IMR-90 (cell line): ENCODE data around the gene DMXL2. TPM values are rescaled to one million over a fixed set of nuclear protein-coding genes. Genes with fewer than 3 reads are reported as not detected.
A peak's percentile ranks its signal among the peaks of the same experiment; 100 is the strongest.

Source experiments
- ATAC-seq: fragments of 200-7000 bp; cut with Tn5 transposase; 2 replicates; pipeline ENCODE4 v1.9.1; 2020; ENCODE audit warnings: low read depth, mild to moderate bottlenecking, moderate library complexity
- BruUV-seq: library from RNA; stranded (reverse); fragments of 400-500 nt; replicated peaks from 2 replicates; lab custom pipeline; 2021; lab: Mats Ljungman, UMichigan
- CTCF ChIA-PET: fragments of 300-600 bp; formaldehyde crosslinking; extraction: SDS; loops from one replicate; lab custom pipeline; 2021; ENCODE audit warnings: antibody characterized with exemption; lab: Yijun Ruan, JAX
- POLR2A ChIA-PET: fragments of 300-600 bp; sonication (Branson Sonifier 250); formaldehyde crosslinking; loops from one replicate; lab custom pipeline; 2022; ENCODE audit warnings: antibody characterized with exemption; ENCODE audit not compliant: unreplicated experiment; lab: Charles Lee
- DNase-seq: peaks from one replicate; pipeline ENCODE4 v3.0.0; 2013
- H2AFZ ChIP-seq: replicated peaks from 2 replicates; pipeline ENCODE3; 2013; ENCODE audit warnings: low read length, mild to moderate bottlenecking; ENCODE audit not compliant: poor library complexity
- H2AK5ac ChIP-seq: 2 replicates; pipeline ENCODE4 v1.6.1; 2013; ENCODE audit warnings: low read depth, low read length, inconsistent platforms
- H2AK9ac ChIP-seq: replicated peaks from 2 replicates; pipeline ENCODE3; 2013; ENCODE audit warnings: mild to moderate bottlenecking, low read depth, low read length, moderate library complexity; ENCODE audit not compliant: poor library complexity
- H2BK120ac ChIP-seq: 2 replicates; pipeline ENCODE4 v1.6.1; 2013; ENCODE audit warnings: low read depth, low read length, inconsistent platforms
- H2BK15ac ChIP-seq: 3 replicates; pipeline ENCODE4 v1.6.1; 2013; ENCODE audit warnings: low read depth, low read length, inconsistent platforms
- H2BK20ac ChIP-seq: 2 replicates; pipeline ENCODE4 v1.6.1; 2013; ENCODE audit warnings: low read depth, mild to moderate bottlenecking, inconsistent platforms, low read length, moderate library complexity
- H2BK5ac ChIP-seq: 2 replicates; pipeline ENCODE4 v1.6.1; 2013; ENCODE audit warnings: mild to moderate bottlenecking, low read depth, low read length, inconsistent platforms; ENCODE audit not compliant: poor library complexity, severe bottlenecking
- H3K14ac ChIP-seq: replicated peaks from 2 replicates; pipeline ENCODE4 v1.6.1; 2013; ENCODE audit warnings: low read depth, low read length, inconsistent platforms
- H3K18ac ChIP-seq: 2 replicates; pipeline ENCODE4 v1.6.1; 2013; ENCODE audit warnings: low read depth, low read length, control low read depth
- H3K23ac ChIP-seq: 2 replicates; pipeline ENCODE4 v1.6.1; 2013; ENCODE audit warnings: low read depth, low read length, inconsistent platforms
- H3K27ac ChIP-seq: 2 replicates; pipeline ENCODE4 v1.5.1; 2013; ENCODE audit warnings: mild to moderate bottlenecking, control low read depth, low read length; ENCODE audit not compliant: insufficient read depth
- H3K27me3 ChIP-seq: 2 replicates; pipeline ENCODE4 v1.6.1; 2013; ENCODE audit warnings: low read length; ENCODE audit not compliant: control insufficient read depth, insufficient read depth
- H3K36me3 ChIP-seq: 2 replicates; pipeline ENCODE4 v1.6.1; 2013; ENCODE audit warnings: low read length, mixed read lengths; ENCODE audit not compliant: control insufficient read depth, insufficient read depth
- H3K4ac ChIP-seq: 2 replicates; pipeline ENCODE4 v1.6.1; 2013; ENCODE audit warnings: low read depth, low read length, inconsistent platforms
- H3K4me1 ChIP-seq: 2 replicates; pipeline ENCODE4 v1.6.1; 2013; ENCODE audit warnings: low read length, mixed read lengths; ENCODE audit not compliant: control insufficient read depth, insufficient read depth
- H3K4me2 ChIP-seq: 2 replicates; pipeline ENCODE4 v1.6.1; 2013; ENCODE audit warnings: low read depth, mild to moderate bottlenecking, control low read depth, low read length, moderate library complexity
- H3K4me3 ChIP-seq: 2 replicates; pipeline ENCODE4 v1.5.1; 2013; ENCODE audit warnings: low read depth, mild to moderate bottlenecking, control low read depth, low read length, moderate library complexity; ENCODE audit not compliant: insufficient read depth
- H3K56ac ChIP-seq: 2 replicates; pipeline ENCODE4 v1.6.1; 2013; ENCODE audit warnings: low read length, inconsistent platforms; ENCODE audit not compliant: insufficient read depth; ENCODE audit errors: extremely low read depth
- H3K79me1 ChIP-seq, 2 experiments: 2 replicates each; pipeline ENCODE4 v1.6.1; 2013; ENCODE audit warnings: low read length in 2 of 2, inconsistent platforms in 1 of 2, low read depth in 1 of 2
- H3K9ac ChIP-seq: 2 replicates; pipeline ENCODE4 v1.6.1; 2013; ENCODE audit warnings: low read depth, low read length, control low read depth
- H3K9me1 ChIP-seq: 2 replicates; pipeline ENCODE4 v1.6.1; 2013; ENCODE audit warnings: low read length, inconsistent platforms; ENCODE audit not compliant: insufficient read depth
- H3K9me3 ChIP-seq: 2 replicates; pipeline ENCODE4 v1.6.1; 2013; ENCODE audit warnings: low read length; ENCODE audit not compliant: control insufficient read depth, insufficient read depth
- H4K20me1 ChIP-seq: 2 replicates; pipeline ENCODE4 v1.6.1; 2013; ENCODE audit warnings: low read length, inconsistent platforms; ENCODE audit not compliant: insufficient read depth
- H4K5ac ChIP-seq: 2 replicates; pipeline ENCODE4 v1.6.1; 2013; ENCODE audit warnings: mild to moderate bottlenecking, low read depth, low read length, control low read depth
- H4K8ac ChIP-seq, 2 experiments: 2 replicates each; pipeline ENCODE4 v1.6.1; 2013; ENCODE audit warnings: low read depth in 2 of 2, low read length in 2 of 2, control low read depth in 1 of 2, inconsistent platforms in 1 of 2
- H4K91ac ChIP-seq: 2 replicates; pipeline ENCODE4 v1.6.1; 2013; ENCODE audit warnings: low read depth, low read length, inconsistent platforms; ENCODE audit not compliant: insufficient read depth
- CHD1 ChIP-seq: IDR thresholded peaks from 2 replicates; pipeline ENCODE4 v1.6.1; 2012; ENCODE audit warnings: low read depth, low read length, improper control_type of control experiment
- CTCF ChIP-seq: conservative IDR thresholded peaks from 2 replicates; pipeline ENCODE4 v1.5.1; 2012; ENCODE audit warnings: mild to moderate bottlenecking, low read depth, low read length, improper control_type of control experiment
- MAZ ChIP-seq: IDR thresholded peaks from 2 replicates; pipeline ENCODE4 v1.6.1; 2012; ENCODE audit warnings: low read depth, mild to moderate bottlenecking, low read length, improper control_type of control experiment, moderate library complexity, borderline replicate concordance
- MXI1 ChIP-seq: IDR thresholded peaks from 2 replicates; pipeline ENCODE4 v1.6.1; 2012; ENCODE audit warnings: low read depth, mild to moderate bottlenecking, low read length, moderate library complexity, borderline replicate concordance
- NFE2L2 ChIP-seq: fragments of 150-350 bp; IDR thresholded peaks from 2 replicates; pipeline ENCODE4 v1.6.1; 2016; ENCODE audit warnings: low read depth, mild to moderate bottlenecking, low read length
- POLR2A ChIP-seq: IDR thresholded peaks from 2 replicates; pipeline ENCODE4 v1.6.1; 2012; ENCODE audit warnings: mild to moderate bottlenecking, low read depth, low read length
- USF2 ChIP-seq: fragments of 150-350 bp; IDR thresholded peaks from 2 replicates; pipeline ENCODE4 v1.6.1; 2017; ENCODE audit warnings: mild to moderate bottlenecking, antibody characterized with exemption, low read length, low read depth
- whole genome bisulfite sequencing, 2 experiments: methylation state at CpG; one replicate each; pipeline versions ENCODE4 v1.1.5 to v1.1.7; 2013; ENCODE audit warnings: missing lambda C conversion rate in 2 of 2; ENCODE audit not compliant: insufficient read length in 1 of 2; ENCODE audit errors: extremely low coverage in 2 of 2; 5-methylcytosine and 5-hydroxymethylcytosine counted together
- dilution Hi-C: fragments of 300-500 bp; cut with HindIII; formaldehyde crosslinking; loops from one replicate; pipeline ENCODE4 v1.14.3; 2018; ENCODE audit warnings: low sequenced_read_pairs; ENCODE audit not compliant: unreplicated experiment
- in situ Hi-C: fragments of 300-500 bp; cut with MboI; formaldehyde crosslinking; loops from 3 replicates; pipeline ENCODE4 v1.14.3; 2019; ENCODE audit warnings: low sequenced_read_pairs, inconsistent platforms, mixed read lengths
- intact Hi-C: fragments of 100-400 bp; cut with micrococcal nuclease; formaldehyde crosslinking; loops from 2 replicates; pipeline ENCODE4 v1.10.0; 2022
- polyA plus RNA-seq, 3 experiments: library from polyadenylated mRNA; depleted of rRNA; stranded (reverse); fragments of >200 nt; gene quantifications; 2 replicates each; pipeline ENCODE4 v1.2.3, GENCODE V29; 2012; ENCODE audit warnings: low replicate concordance in 1 of 3
- total RNA-seq: library from RNA; depleted of rRNA; stranded (reverse); fragments of >200 nt; gene quantifications from 2 replicates; pipeline ENCODE4 v1.2.3, GENCODE V29; 2012

The DMXL2 gene
- total and polyA plus RNA-seq, 2 of the 4 experiments (the other 2 are of a cell fraction) = 9.7 to 21.9 TPM

DNA sequence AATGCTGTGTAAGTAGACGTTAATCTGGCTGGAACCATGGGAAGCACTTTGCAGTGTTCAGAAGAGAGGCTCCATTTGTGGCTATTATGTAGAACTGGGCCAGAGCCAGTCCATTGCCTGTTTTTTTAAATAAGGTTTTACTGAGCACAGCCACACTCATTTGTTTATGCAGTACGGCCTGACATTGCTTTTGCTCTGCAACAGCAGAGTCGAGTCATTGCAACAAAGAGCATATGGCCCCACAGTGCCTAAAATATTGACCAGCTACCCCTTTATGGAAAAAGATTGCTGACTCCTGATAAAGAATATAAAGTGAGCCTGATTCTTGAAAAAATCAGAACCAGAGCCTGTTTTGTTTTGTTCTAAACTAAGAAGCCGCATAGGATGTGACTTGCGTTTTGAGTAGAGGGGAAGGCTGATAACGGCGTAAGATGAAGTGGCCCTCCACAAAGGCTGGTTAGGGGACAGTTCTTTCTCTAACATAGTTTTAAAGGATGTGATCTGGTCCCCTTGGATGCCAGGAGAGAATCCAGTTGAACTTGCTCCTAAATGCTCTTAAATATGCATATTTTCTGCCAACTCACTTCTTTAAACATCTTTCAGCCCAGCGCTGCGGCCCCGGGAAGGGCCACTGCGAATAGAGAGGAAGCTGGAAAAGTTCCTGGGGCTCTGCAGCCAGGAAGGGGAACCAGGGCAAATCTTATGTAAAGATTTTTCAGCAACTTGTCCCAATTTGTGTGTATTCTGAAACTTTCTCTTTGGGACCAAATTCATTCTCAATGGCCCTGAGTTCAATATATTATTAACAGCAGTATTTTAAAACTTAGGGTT is 216.7 kb downstream of the DMXL2 start:
- POLR2A ChIA-PET = no interaction called here
- TF ChIP-seq MXI1 (no peak), USF2 (no peak), MAZ (no peak), POLR2A (no peak), NFE2L2 (no peak), CHD1 (no peak), CTCF (no peak)
- in situ Hi-C loops = no loop called here
- Histone ChIP-seq H3K27me3 (peaks cover 28% of the 10 kb centered on the region), H3K27ac (no peak overlapping the region), H2AK9ac (no peak overlapping the region), H4K8ac (no peak overlapping the region), H2BK5ac (no peak overlapping the region), H4K91ac (no peak overlapping the region), H3K36me3 (no peaks in the 10 kb centered on the region), H2BK120ac (no peak overlapping the region), H2BK15ac (no peak overlapping the region), H3K79me1 (no peaks in the 10 kb centered on the region), H4K20me1 (no peaks in the 10 kb centered on the region), H3K9me1 (no peaks in the 10 kb centered on the region; the same call in 1 of the 2 replicates), H2AK5ac (no peak overlapping the region), H4K5ac (no peak overlapping the region), H3K14ac (no peak overlapping the region), H2AFZ (no peak overlapping the region), H2BK20ac (no peak overlapping the region), H3K4me2 (no peak overlapping the region), H3K4ac (no peak overlapping the region), H3K9me3 (no peaks in the 10 kb centered on the region), H3K9ac (no peak overlapping the region), H3K4me1 (no peaks in the 10 kb centered on the region), H3K18ac (no peak overlapping the region), H3K23ac (no peak overlapping the region), H3K56ac (no peak overlapping the region), H3K4me3 (no peak overlapping the region)
- no TSS peak for BruUV-seq
- intact Hi-C loops = loop anchor here (2.0 kb wide), 1 partner anchor 93 kb away; no protein-coding TSS in a partner anchor
- WGBS, 2 experiments = 43% methylated on average over 1 of the region's 11 CpGs; no CpG with 5 or more reads in 1 of the 2 experiments
- dilution Hi-C loops = no loop called here
- CTCF ChIA-PET = interaction anchor here (0.7 to 1.3 kb wide), 4 partner anchors 10 to 242 kb away, joined by 3 to 7 read pairs (median 4); no protein-coding TSS in a partner anchor
- DNase-seq = peak; percentile 18
- ATAC-seq = peak; percentile 72
